Calu3 (cell line): ENCODE data around the gene SRRM2. TPM values are rescaled to one million over a fixed set of nuclear protein-coding genes. Genes with fewer than 3 reads are reported as not detected.

Source experiments
- BruUV-seq: library from RNA; stranded (reverse); fragments of 400-500 nt; replicated peaks from 2 replicates; lab custom pipeline; 2021; lab: Mats Ljungman, UMichigan
- CTCF ChIA-PET: fragments of 300-600 bp; sonication (Branson Sonifier 250); formaldehyde crosslinking; loops from one replicate; lab custom pipeline; 2022; ENCODE audit warnings: antibody characterized with exemption; lab: Charles Lee
- DNase-seq: peaks from one replicate; pipeline ENCODE4 v3.0.0; 2022
- H3K27ac Mint-ChIP-seq: one replicate; pipeline ENCODE4 v1.8.0; 2022; ENCODE audit warnings: mixed read lengths; ENCODE audit not compliant: unreplicated experiment
- H3K27me3 Mint-ChIP-seq: one replicate; pipeline ENCODE4 v1.8.0; 2022; ENCODE audit warnings: mixed read lengths; ENCODE audit not compliant: unreplicated experiment
- H3K36me3 Mint-ChIP-seq: one replicate; pipeline ENCODE4 v1.8.0; 2022; ENCODE audit warnings: mild to moderate bottlenecking, moderate library complexity, mixed read lengths; ENCODE audit not compliant: insufficient read depth, unreplicated experiment
- H3K4me1 Mint-ChIP-seq: one replicate; pipeline ENCODE4 v1.8.0; 2022; ENCODE audit warnings: mild to moderate bottlenecking, low read depth, mixed read lengths; ENCODE audit not compliant: unreplicated experiment
- H3K4me3 Mint-ChIP-seq: one replicate; pipeline ENCODE4 v1.8.0; 2022; ENCODE audit warnings: mild to moderate bottlenecking, low read depth, moderate library complexity, mixed read lengths; ENCODE audit not compliant: unreplicated experiment
- H3K9me3 Mint-ChIP-seq: one replicate; pipeline ENCODE4 v1.8.0; 2022; ENCODE audit warnings: low read depth, mixed read lengths; ENCODE audit not compliant: unreplicated experiment
- CTCF ChIP-seq: fragments of 200-600 bp; IDR thresholded peaks from one replicate; pipeline ENCODE4 v1.8.0; 2022; ENCODE audit warnings: antibody characterized with exemption; ENCODE audit not compliant: unreplicated experiment
- intact Hi-C: fragments of 100-400 bp; cut with micrococcal nuclease; formaldehyde crosslinking; loops from one replicate; pipeline ENCODE4 v1.10.0; 2022; ENCODE audit not compliant: unreplicated experiment
- total RNA-seq: library from RNA; stranded (reverse); gene quantifications from 2 replicates; pipeline ENCODE4 v1.2.3, GENCODE V29; 2022

SRRM2 gene
- total RNA-seq, 1 experiment from 2014 or later = 905 TPM

- BruUV-seq = no TSS peak
- no peak for DNase-seq
- CTCF ChIA-PET = interaction anchor here (0.6 kb wide), 1 partner anchor 77 kb away, joined by 4 read pairs; no protein-coding TSS in a partner anchor
- Mint-ChIP-seq H3K36me3 (peaks cover 9% of the 10 kb centered on the region), H3K4me1 (peaks cover 12% of the 10 kb centered on the region), H3K27ac (peak overlapping the region; percentile 58), H3K4me3 (no peak overlapping the region), H3K9me3 (peaks cover 12% of the 10 kb centered on the region), H3K27me3 (no peaks in the 10 kb centered on the region)
- intact Hi-C loops = no loop called here
- no peak for TF ChIP-seq CTCF
Measured at GRCh38 chr16:2803545-2804195, 51.2 kb downstream of the SRRM2 start.

GRCh38 chr16:2804728-2805127 lies 52.3 kb downstream of the SRRM2 start:
- H3K36me3 Mint-ChIP-seq = peaks cover 9% of the 10 kb centered on the region

GRCh38 chr16:2806286-2806685 lies 53.8 kb downstream of the SRRM2 start:
- intact Hi-C loops = no loop called here
- no peak overlapping the region for H3K27ac Mint-ChIP-seq
- TF ChIP-seq CTCF = no peak
- H3K4me1 Mint-ChIP-seq = no peaks in the 10 kb centered on the region
- peaks cover 4% of the 10 kb centered on the region for H3K36me3 Mint-ChIP-seq
- H3K9me3 Mint-ChIP-seq = peaks cover 12% of the 10 kb centered on the region
- no peak overlapping the region for H3K4me3 Mint-ChIP-seq
- no TSS peak for BruUV-seq
- DNase-seq = no peak
- H3K27me3 Mint-ChIP-seq = peaks cover 5% of the 10 kb centered on the region
- CTCF ChIA-PET = no interaction called here

More at GRCh38 chr16:2804728-2805127, 52.3 kb downstream of the SRRM2 start:
- no peak for TF ChIP-seq CTCF
- H3K27ac Mint-ChIP-seq = no peak overlapping the region
- no TSS peak for BruUV-seq
- H3K4me1 Mint-ChIP-seq = peaks cover 6% of the 10 kb centered on the region
- no peak for DNase-seq
- intact Hi-C loops = no loop called here
- H3K9me3 Mint-ChIP-seq = peaks cover 12% of the 10 kb centered on the region
- H3K27me3 Mint-ChIP-seq = no peaks in the 10 kb centered on the region
- H3K4me3 Mint-ChIP-seq = no peak overlapping the region
- CTCF ChIA-PET = no interaction called here

- no peak overlapping the region for H3K27ac Mint-ChIP-seq
- no TSS peak for BruUV-seq
- no peak for TF ChIP-seq CTCF
Measured at GRCh38 chr16:2808181-2808580, 55.7 kb downstream of the SRRM2 start.

More at GRCh38 chr16:2808181-2808580, 55.7 kb downstream of the SRRM2 start:
- intact Hi-C loops = no loop called here
- no peak for DNase-seq
- CTCF ChIA-PET = no interaction called here
- Mint-ChIP-seq H3K4me3 (no peak overlapping the region), H3K4me1 (no peaks in the 10 kb centered on the region), H3K36me3 (peaks cover 4% of the 10 kb centered on the region), H3K27me3 (peaks cover 13% of the 10 kb centered on the region), H3K9me3 (peaks cover 10% of the 10 kb centered on the region)
